Measurements from ENCODE around the gene TFAP2B.

DNA sequence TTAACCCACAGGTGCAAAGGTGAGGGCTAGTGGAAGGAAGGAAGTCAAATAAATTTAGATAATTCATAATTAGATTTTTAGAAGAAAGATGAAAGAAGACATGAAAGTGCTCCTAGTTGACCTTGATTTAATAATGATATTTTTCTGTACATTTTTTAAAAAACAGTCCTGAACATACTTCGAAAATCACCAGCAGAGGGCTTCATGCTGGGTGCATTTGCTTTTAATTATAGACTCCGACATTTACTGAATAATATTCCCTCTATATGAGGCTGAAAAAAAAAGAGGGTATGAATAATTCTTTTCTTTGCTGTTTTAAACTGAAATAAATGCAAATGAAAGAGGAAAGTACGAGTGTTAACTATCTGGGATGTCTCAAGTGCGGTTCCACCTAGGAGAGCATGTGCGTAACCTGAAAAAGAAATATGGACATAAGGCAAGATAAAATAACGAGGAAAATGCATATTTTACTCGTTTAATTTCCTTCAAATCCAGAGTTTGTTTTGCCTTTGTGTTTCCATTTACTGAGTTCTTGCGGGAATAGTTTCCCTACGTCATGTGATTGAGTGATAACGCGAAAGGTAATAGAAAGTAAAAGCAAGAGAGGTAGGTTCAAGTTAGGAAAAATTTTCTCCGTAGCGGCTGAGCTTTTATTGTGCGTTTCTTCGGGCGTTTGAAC lies 3.1 kb upstream of the TFAP2B start:
- TF ChIP-seq POLR2A (IDR thresholded peaks at IDR 0.05; ENCODE audit: low read depth, low read length) (no peak), TAF1 (IDR thresholded peaks at IDR 0.05; ENCODE audit: borderline replicate concordance, low read depth, low read length) (no peak)

All from GM12892 (cell line).